ENCODE results near the gene TRIM47.

TRIM47 gene

GRCh38 chr17:75876938-75877751 lies 1.2 kb downstream of the TRIM47 start:
- Histone ChIP-seq H3K27me3 (ENCODE audit: insufficient read depth, low read length) (peaks cover 4% of the 10 kb centered on the region; the same call in 1 of the 2 replicates), H3K36me3 (ENCODE audit: insufficient read depth, low read length) (no peaks in the 10 kb centered on the region), H3K4me3 (ENCODE audit: low read depth, low read length, poor library complexity, severe bottlenecking) (peak overlapping the region; percentile 62), H3K9ac (ENCODE audit: low read length) (peak overlapping the region; percentile 63), H3K9me3 (ENCODE audit: low read length) (no peaks in the 10 kb centered on the region), H3K27ac (ENCODE audit: low read depth, low read length, poor library complexity, severe bottlenecking) (peak overlapping the region; percentile 59), H3K79me2 (ENCODE audit: insufficient read depth, low read length) (no peaks in the 10 kb centered on the region), H2AFZ (ENCODE audit: low read length) (no peak overlapping the region), H3F3A (ENCODE audit: insufficient read depth, low read length) (no peaks in the 10 kb centered on the region), H3K9me2 (ENCODE audit: low read depth, low read length) (no peaks in the 10 kb centered on the region), H4K20me1 (ENCODE audit: insufficient read depth, low read length) (no peaks in the 10 kb centered on the region), H3K4me2 (ENCODE audit: low read length) (peak overlapping the region; percentile 82), H3K4me1 (ENCODE audit: insufficient read depth, low read length, severe bottlenecking) (peaks cover 40% of the 10 kb centered on the region)
- no peak for TF ChIP-seq EZH2 (IDR thresholded peaks at IDR 0.05; ENCODE audit: borderline replicate concordance, low read length)
- no peak for TF ChIP-seq CTCF (IDR thresholded peaks at IDR 0.05; ENCODE audit: low read length)

- Histone ChIP-seq H3K9me3 (ENCODE audit: low read length) (no peaks in the 10 kb centered on the region), H3K4me2 (ENCODE audit: low read length) (peak overlapping the region; percentile 82), H3K36me3 (ENCODE audit: insufficient read depth, low read length) (no peaks in the 10 kb centered on the region), H3K4me3 (ENCODE audit: low read depth, low read length, poor library complexity, severe bottlenecking) (peak overlapping the region; percentile 62), H2AFZ (ENCODE audit: low read length) (no peak overlapping the region), H4K20me1 (ENCODE audit: insufficient read depth, low read length) (no peaks in the 10 kb centered on the region), H3K9ac (ENCODE audit: low read length) (peak overlapping the region; percentile 63), H3K9me2 (ENCODE audit: low read depth, low read length) (no peaks in the 10 kb centered on the region), H3K4me1 (ENCODE audit: insufficient read depth, low read length, severe bottlenecking) (peaks cover 40% of the 10 kb centered on the region), H3K79me2 (ENCODE audit: insufficient read depth, low read length) (no peaks in the 10 kb centered on the region), H3F3A (ENCODE audit: insufficient read depth, low read length) (no peaks in the 10 kb centered on the region), H3K27ac (ENCODE audit: low read depth, low read length, poor library complexity, severe bottlenecking) (peak overlapping the region; percentile 59), H3K27me3 (ENCODE audit: insufficient read depth, low read length) (peaks cover 4% of the 10 kb centered on the region; the same call in 1 of the 2 replicates)
- peak; percentile 64 for TF ChIP-seq CTCF (IDR thresholded peaks at IDR 0.05; ENCODE audit: low read length)
- no peak for TF ChIP-seq EZH2 (IDR thresholded peaks at IDR 0.05; ENCODE audit: borderline replicate concordance, low read length)
These were observed 2.0 kb downstream of the TRIM47 start for GRCh38 chr17:75876190-75876937.

- no peak overlapping the region for H2AFZ ChIP-seq (ENCODE audit: low read length)
- H3K27ac ChIP-seq (ENCODE audit: low read depth, low read length, poor library complexity, severe bottlenecking), result peak overlapping the region; percentile 59
- peaks cover 40% of the 10 kb centered on the region for H3K4me1 ChIP-seq (ENCODE audit: insufficient read depth, low read length, severe bottlenecking)
These were observed 2.5 kb downstream of the TRIM47 start for GRCh38 chr17:75875940-75876189.

More at GRCh38 chr17:75875940-75876189, 2.5 kb downstream of the TRIM47 start:
- Histone ChIP-seq H3F3A (ENCODE audit: insufficient read depth, low read length) (no peaks in the 10 kb centered on the region), H3K79me2 (ENCODE audit: insufficient read depth, low read length) (no peaks in the 10 kb centered on the region), H3K9ac (ENCODE audit: low read length) (peak overlapping the region; percentile 63; the same call in 1 of the 2 replicates), H3K36me3 (ENCODE audit: insufficient read depth, low read length) (no peaks in the 10 kb centered on the region), H3K4me3 (ENCODE audit: low read depth, low read length, poor library complexity, severe bottlenecking) (peak overlapping the region; percentile 62), H3K27me3 (ENCODE audit: insufficient read depth, low read length) (peaks cover 4% of the 10 kb centered on the region; the same call in 1 of the 2 replicates), H3K9me3 (ENCODE audit: low read length) (no peaks in the 10 kb centered on the region), H4K20me1 (ENCODE audit: insufficient read depth, low read length) (no peaks in the 10 kb centered on the region), H3K9me2 (ENCODE audit: low read depth, low read length) (no peaks in the 10 kb centered on the region), H3K4me2 (ENCODE audit: low read length) (peak overlapping the region; percentile 82)
- TF ChIP-seq CTCF (IDR thresholded peaks at IDR 0.05; ENCODE audit: low read length) (no peak), EZH2 (IDR thresholded peaks at IDR 0.05; ENCODE audit: borderline replicate concordance, low read length) (no peak)
